Natural killer cell (primary cell): Measurements from ENCODE around the gene LYVE1. TPM values are rescaled to one million over a fixed set of nuclear protein-coding genes. Genes with fewer than 3 reads are reported as not detected.

Experiments used
- ATAC-seq, 3 donors: fragments of 150-1000 bp in 2 of 3; fragments of 200-7000 bp in 1 of 3; cut with Tn5 transposase; 1 replicate in 1 of 3; 2 replicates in 2 of 3; pipeline ENCODE4 v1.10.0; 2021; ENCODE audit warnings: mild to moderate bottlenecking in 2 of 3, moderate library complexity in 2 of 3
- DNase-seq, 2 donors: peaks; one replicate each; pipeline versions ENCODE4 v3.0.0 to v3.0.0-alpha.2; 2013 to 2021; ENCODE audit warnings: mixed read lengths in 1 of 2
- H3K27ac ChIP-seq: one replicate; pipeline ENCODE4 v1.5.1; 2013; ENCODE audit warnings: mild to moderate bottlenecking, low read length
- H3K27me3 ChIP-seq: one replicate; pipeline ENCODE4 v1.6.1; 2013; ENCODE audit warnings: low read length; ENCODE audit not compliant: control insufficient read depth, insufficient read depth
- H3K36me3 ChIP-seq: one replicate; pipeline ENCODE4 v1.6.1; 2013; ENCODE audit warnings: low read length; ENCODE audit not compliant: control insufficient read depth, insufficient read depth
- H3K4me1 ChIP-seq: one replicate; pipeline ENCODE4 v1.6.1; 2013; ENCODE audit warnings: low read length; ENCODE audit not compliant: control insufficient read depth, insufficient read depth
- H3K4me3 ChIP-seq: one replicate; pipeline ENCODE4 v1.5.1; 2013; ENCODE audit warnings: low read length
- H3K9me3 ChIP-seq: one replicate; pipeline ENCODE4 v1.6.1; 2013; ENCODE audit warnings: low read length; ENCODE audit not compliant: control insufficient read depth, insufficient read depth
- H3K27ac Mint-ChIP-seq, 2 donors: one replicate each; pipeline ENCODE4 v1.8.0; 2022; ENCODE audit warnings: mild to moderate bottlenecking in 2 of 2, mixed read lengths in 2 of 2, moderate library complexity in 1 of 2
- H3K27me3 Mint-ChIP-seq, 2 donors: one replicate each; pipeline ENCODE4 v1.8.0; 2022; ENCODE audit warnings: low read depth in 2 of 2, mixed read lengths in 2 of 2
- H3K36me3 Mint-ChIP-seq: one replicate; pipeline ENCODE4 v1.8.0; 2022; ENCODE audit warnings: mixed read lengths
- H3K4me1 Mint-ChIP-seq, 2 donors: one replicate each; pipeline ENCODE4 v1.8.0; 2022; ENCODE audit warnings: mixed read lengths in 2 of 2
- H3K4me3 Mint-ChIP-seq: one replicate; pipeline ENCODE4 v1.8.0; 2022; ENCODE audit warnings: mild to moderate bottlenecking, moderate library complexity, mixed read lengths
- H3K9me3 Mint-ChIP-seq, 2 donors: one replicate each; pipeline ENCODE4 v1.8.0; 2022; ENCODE audit warnings: mixed read lengths in 2 of 2
- WGBS: methylation state at CpG from one replicate; pipeline ENCODE4 v1.1.7; 2013; ENCODE audit warnings: missing lambda C conversion rate; ENCODE audit not compliant: insufficient coverage; 5-methylcytosine and 5-hydroxymethylcytosine counted together
- intact Hi-C: fragments of 100-400 bp; cut with micrococcal nuclease; formaldehyde crosslinking; loops from one replicate; pipeline ENCODE4 v1.14.2; 2022
- total RNA-seq, 4 donors: library from RNA; stranded (reverse); fragments of 120-200 nt in 1 of 4; gene quantifications; one replicate each; pipeline versions ENCODE4 v1.2.3 to v1.2.4, GENCODE V29; 2013 to 2022
- TF ChIP-seq, protein P1 (sequence below): fragments of 200-600 bp; IDR thresholded peaks from one replicate; pipeline ENCODE4 v1.8.0; 2022; ENCODE audit warnings: antibody characterized with exemption

The LYVE1 gene
- total RNA-seq, 3 donors from 2014 or later (not counting 1 experiment from before 2014, with no cell fraction given): not detected

DNA sequence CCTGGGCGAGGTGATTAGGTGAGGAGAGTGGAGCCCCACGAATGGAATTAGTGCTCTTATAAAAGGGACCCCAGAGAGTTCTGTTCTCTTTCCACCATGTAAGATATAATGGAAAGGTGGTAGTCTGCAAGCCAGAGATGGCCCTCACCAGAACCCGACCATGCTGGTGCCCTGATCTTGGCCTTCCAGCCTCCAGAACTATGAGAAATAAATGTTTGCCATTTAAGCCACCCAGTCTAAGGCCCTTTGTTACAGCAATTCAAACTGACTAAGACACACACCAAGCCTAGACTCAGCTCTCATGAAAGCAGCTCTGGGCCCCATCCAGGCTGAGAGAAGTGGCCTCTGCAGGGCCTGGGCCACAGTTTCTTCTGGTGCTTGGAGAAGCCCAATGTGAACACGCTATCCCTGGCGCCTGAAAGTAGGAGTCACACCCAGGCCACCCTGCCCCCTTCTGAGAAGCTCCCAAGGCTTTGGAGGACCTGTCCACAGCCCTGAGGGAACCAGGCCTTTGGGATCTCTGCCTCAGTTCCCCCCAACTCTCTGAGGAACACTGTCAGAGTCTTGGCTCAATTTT is 35.3 kb upstream of the LYVE1 start:
- H3K27ac Mint-ChIP-seq: no peak overlapping the region
- H3K9me3 Mint-ChIP-seq: no peaks in the 10 kb centered on the region
- H3K36me3 Mint-ChIP-seq: no peaks in the 10 kb centered on the region
- H3K4me1 Mint-ChIP-seq: peaks cover 12 to 25% of the 10 kb centered on the region in 2 donors
- no peak overlapping the region for H3K27ac ChIP-seq
- H3K4me3 ChIP-seq: no peak overlapping the region
- no peak for DNase-seq
- no peaks in the 10 kb centered on the region for H3K36me3 ChIP-seq
- no peak for ATAC-seq
- H3K9me3 ChIP-seq: no peaks in the 10 kb centered on the region
- peaks cover 36% of the 10 kb centered on the region for H3K4me1 ChIP-seq
- TF ChIP-seq, protein P1, sequence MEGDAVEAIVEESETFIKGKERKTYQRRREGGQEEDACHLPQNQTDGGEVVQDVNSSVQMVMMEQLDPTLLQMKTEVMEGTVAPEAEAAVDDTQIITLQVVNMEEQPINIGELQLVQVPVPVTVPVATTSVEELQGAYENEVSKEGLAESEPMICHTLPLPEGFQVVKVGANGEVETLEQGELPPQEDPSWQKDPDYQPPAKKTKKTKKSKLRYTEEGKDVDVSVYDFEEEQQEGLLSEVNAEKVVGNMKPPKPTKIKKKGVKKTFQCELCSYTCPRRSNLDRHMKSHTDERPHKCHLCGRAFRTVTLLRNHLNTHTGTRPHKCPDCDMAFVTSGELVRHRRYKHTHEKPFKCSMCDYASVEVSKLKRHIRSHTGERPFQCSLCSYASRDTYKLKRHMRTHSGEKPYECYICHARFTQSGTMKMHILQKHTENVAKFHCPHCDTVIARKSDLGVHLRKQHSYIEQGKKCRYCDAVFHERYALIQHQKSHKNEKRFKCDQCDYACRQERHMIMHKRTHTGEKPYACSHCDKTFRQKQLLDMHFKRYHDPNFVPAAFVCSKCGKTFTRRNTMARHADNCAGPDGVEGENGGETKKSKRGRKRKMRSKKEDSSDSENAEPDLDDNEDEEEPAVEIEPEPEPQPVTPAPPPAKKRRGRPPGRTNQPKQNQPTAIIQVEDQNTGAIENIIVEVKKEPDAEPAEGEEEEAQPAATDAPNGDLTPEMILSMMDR: no peak
- intact Hi-C loops: no loop called here
- 98% methylated on average over 5 of the region's 5 CpGs for WGBS
- H3K27me3 Mint-ChIP-seq: no peaks in the 10 kb centered on the region
- no peaks in the 10 kb centered on the region for H3K27me3 ChIP-seq
- no peak overlapping the region for H3K4me3 Mint-ChIP-seq

DNA sequence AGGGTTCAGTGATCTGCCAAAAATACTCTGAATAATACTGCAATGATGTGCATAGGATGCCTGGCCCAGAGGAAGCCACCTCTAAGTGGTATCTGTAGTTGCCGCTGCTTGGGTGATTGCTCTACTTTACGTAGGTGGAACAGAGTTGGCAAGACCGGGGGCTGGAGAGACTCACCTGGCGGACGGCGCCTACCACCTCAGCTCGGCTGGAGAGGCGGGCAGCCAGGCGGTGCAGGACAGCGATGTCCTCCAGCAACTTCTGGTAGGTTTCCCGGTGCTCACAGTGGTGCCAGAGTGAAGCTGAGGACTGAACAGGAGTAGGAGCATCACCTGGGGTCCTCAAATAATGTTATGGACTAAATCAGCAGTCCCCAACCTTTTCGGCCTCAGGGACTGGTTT is 34.5 kb upstream of the LYVE1 start:
- H3K4me1 ChIP-seq: peaks cover 35% of the 10 kb centered on the region
- no peaks in the 10 kb centered on the region for H3K9me3 ChIP-seq
- Mint-ChIP-seq H3K4me3 (no peak overlapping the region), H3K27ac (no peak overlapping the region), H3K27me3 (no peaks in the 10 kb centered on the region), H3K36me3 (no peaks in the 10 kb centered on the region), H3K4me1 (peaks cover 12 to 25% of the 10 kb centered on the region in 2 donors), H3K9me3 (no peaks in the 10 kb centered on the region)
- no peaks in the 10 kb centered on the region for H3K36me3 ChIP-seq
- no peak for ATAC-seq
- H3K27ac ChIP-seq: no peak overlapping the region
- 92% methylated on average over 12 of the region's 12 CpGs for WGBS
- H3K4me3 ChIP-seq: no peak overlapping the region
- intact Hi-C loops: no loop called here
- TF ChIP-seq, protein P1: no peak
- H3K27me3 ChIP-seq: no peaks in the 10 kb centered on the region
- no peak for DNase-seq

DNA sequence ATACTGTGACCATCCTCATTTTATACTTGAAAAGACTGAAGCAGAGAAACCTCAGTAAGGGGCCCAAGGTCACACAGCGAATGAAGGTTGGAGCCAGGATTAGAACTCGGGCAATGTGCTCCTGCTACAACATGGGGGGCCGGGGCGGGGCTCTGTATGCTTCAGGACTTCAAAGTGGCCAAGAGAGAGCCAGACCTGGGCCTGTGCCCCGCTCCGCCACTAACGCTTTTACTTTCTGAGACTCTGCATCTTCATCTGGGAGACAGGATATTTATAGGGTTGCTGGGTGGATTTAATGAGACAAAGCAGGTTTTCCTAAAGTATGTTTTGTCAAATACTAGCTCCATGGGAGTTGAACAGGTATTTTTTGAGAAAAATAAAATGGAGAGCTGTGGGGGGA is 33.9 kb upstream of the LYVE1 start:
- Mint-ChIP-seq H3K4me1 (peaks cover 12 to 21% of the 10 kb centered on the region in 2 donors), H3K4me3 (no peak overlapping the region), H3K9me3 (no peaks in the 10 kb centered on the region), H3K36me3 (no peaks in the 10 kb centered on the region), H3K27ac (no peak overlapping the region), H3K27me3 (no peaks in the 10 kb centered on the region)
- intact Hi-C loops: no loop called here
- Histone ChIP-seq H3K9me3 (no peaks in the 10 kb centered on the region), H3K27ac (no peak overlapping the region), H3K27me3 (no peaks in the 10 kb centered on the region), H3K4me1 (peaks cover 30% of the 10 kb centered on the region), H3K36me3 (no peaks in the 10 kb centered on the region), H3K4me3 (no peak overlapping the region)
- TF ChIP-seq, protein P1: no peak
- WGBS: 91% methylated on average over 7 of the region's 7 CpGs
- DNase-seq (no peak), ATAC-seq (no peak)

DNA sequence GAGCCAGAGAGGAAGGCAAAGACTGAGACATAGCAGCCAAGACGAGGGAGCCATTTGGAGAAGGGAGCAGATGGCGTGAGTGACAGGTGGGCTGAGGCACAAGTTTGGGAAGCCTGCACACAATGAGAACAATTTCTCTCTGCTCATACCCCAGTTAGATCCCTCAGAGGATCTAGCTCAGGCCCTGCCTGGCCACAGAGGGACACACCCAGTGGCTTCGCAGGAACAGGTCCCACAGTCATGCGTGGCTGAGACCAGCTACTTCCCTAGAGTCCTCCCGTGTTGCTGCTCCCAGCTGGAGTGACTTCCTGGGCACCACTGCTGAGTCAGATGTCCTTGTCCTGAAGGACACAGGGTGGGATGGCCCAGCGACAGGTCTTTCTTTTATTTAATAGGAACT is 33.4 kb upstream of the LYVE1 start:
- TF ChIP-seq, protein P1: no peak

More for the DNA sequence above, 33.4 kb upstream of the LYVE1 start:
- Mint-ChIP-seq H3K4me3 (no peak overlapping the region), H3K27ac (no peak overlapping the region), H3K36me3 (no peaks in the 10 kb centered on the region), H3K9me3 (no peaks in the 10 kb centered on the region), H3K4me1 (peaks cover 9 to 16% of the 10 kb centered on the region in 2 donors), H3K27me3 (no peaks in the 10 kb centered on the region)
- Histone ChIP-seq H3K36me3 (no peaks in the 10 kb centered on the region), H3K4me3 (no peak overlapping the region), H3K4me1 (peaks cover 24% of the 10 kb centered on the region), H3K27me3 (no peaks in the 10 kb centered on the region), H3K27ac (no peak overlapping the region), H3K9me3 (no peaks in the 10 kb centered on the region)
- intact Hi-C loops: no loop called here
- DNase-seq: no peak
- ATAC-seq: no peak
- WGBS: 70% methylated on average over 6 of the region's 6 CpGs
